RWPE1 (cell line): ENCODE results near the gene CACNA1B.

Source experiments
- CTCF ChIA-PET: fragments of 350-600 bp; sonication (Branson Sonifier 250); formaldehyde crosslinking; extraction: SDS; loops from one replicate; lab custom pipeline; 2021; lab: Yijun Ruan, JAX
- POLR2A ChIA-PET: fragments of 400-600 bp; formaldehyde crosslinking; extraction: SDS; loops from one replicate; lab custom pipeline; 2020; ENCODE audit warnings: antibody characterized with exemption; ENCODE audit not compliant: low non-redundant PET; lab: Yijun Ruan, JAX
- DNase-seq: peaks from one replicate; pipeline ENCODE4 v3.0.0; 2012; ENCODE audit warnings: low spot score
- H3K27ac ChIP-seq: fragments of 450-650 bp; 2 replicates; pipeline ENCODE4 v1.5.1; 2017
- CTCF ChIP-seq: fragments of 450-650 bp; conservative IDR thresholded peaks from 2 replicates; pipeline ENCODE4 v1.5.1; 2017; ENCODE audit warnings: low read depth, mild to moderate bottlenecking

The CACNA1B gene

GRCh38 chr9:138010861-138011260 is 133.3 kb downstream of the CACNA1B start:
- no peak for TF ChIP-seq CTCF
- POLR2A ChIA-PET = no interaction called here
- CTCF ChIA-PET = interaction anchor here (0.7 kb wide), 1 partner anchor 8 kb away, joined by 3 read pairs; no protein-coding TSS in a partner anchor
- no peak for DNase-seq
- H3K27ac ChIP-seq = no peak overlapping the region

DNA sequence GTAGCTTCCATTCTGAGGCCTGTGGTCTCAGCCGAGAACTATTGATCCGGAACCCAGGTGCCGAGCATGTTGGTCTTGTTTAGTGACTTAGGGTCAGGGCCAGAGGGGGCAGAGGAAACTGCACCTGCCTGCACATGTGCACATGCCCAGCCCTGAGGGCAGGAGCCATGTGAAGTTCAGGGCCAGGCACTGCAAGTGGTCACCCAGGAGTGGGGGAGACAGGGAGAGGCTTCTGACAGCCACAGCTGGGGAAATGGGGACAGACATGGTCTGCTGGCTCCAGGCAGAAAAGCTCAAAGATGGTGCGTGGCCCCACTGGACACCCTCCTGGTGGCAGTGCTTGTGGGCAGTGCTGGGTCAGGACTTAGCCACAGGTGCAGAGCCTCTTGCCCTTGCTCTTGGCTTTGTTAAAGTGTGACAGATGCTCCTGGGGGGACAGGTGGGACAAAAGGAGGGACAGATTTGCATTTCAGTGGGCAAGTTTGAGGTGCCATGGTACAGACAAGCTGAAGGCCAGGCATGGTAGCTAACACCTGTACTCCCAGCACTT is 134.4 kb downstream of the CACNA1B start:
- TF ChIP-seq CTCF = no peak
- POLR2A ChIA-PET = no interaction called here
- CTCF ChIA-PET = interaction anchor here (0.6 kb wide), 2 partner anchors 10 to 64 kb away, joined by 3 to 4 read pairs; no protein-coding TSS in a partner anchor
- no peak for DNase-seq
- no peak overlapping the region for H3K27ac ChIP-seq

DNA sequence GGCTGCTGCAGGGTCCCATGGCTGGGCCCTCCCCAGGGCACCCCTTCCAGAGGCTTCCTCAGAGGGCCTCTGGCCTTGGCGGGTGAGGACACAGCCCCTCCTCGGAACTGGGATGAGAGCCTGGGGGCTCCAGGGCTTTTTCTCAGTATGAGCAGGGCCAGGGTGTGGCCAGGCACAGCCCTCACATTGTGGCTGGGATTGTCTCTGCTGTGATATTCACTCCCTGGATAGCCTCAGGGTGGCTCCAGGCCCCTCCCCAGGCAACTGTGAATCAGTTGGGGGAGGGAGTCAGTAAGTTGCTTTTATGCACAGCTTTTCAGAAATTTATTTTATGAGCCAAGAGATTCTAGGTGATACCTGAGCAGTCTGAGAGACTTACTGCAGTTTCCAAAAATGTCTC is 135.7 kb downstream of the CACNA1B start:
- ChIA-PET CTCF (interaction anchor here (0.6 kb wide), 1 partner anchor 17 kb away, joined by 4 read pairs; no protein-coding TSS in a partner anchor), POLR2A (no interaction called here)
- no peak for DNase-seq
- TF ChIP-seq CTCF = no peak
- H3K27ac ChIP-seq = no peak overlapping the region

GRCh38 chr9:138013836-138014562 is 136.4 kb downstream of the CACNA1B start:
- POLR2A ChIA-PET = no interaction called here
- no peak overlapping the region for H3K27ac ChIP-seq
- TF ChIP-seq CTCF = no peak
- CTCF ChIA-PET = interaction anchor here (0.6 kb wide), 1 partner anchor 710 kb away, joined by 4 read pairs; no protein-coding TSS in a partner anchor
- DNase-seq = no peak

DNA sequence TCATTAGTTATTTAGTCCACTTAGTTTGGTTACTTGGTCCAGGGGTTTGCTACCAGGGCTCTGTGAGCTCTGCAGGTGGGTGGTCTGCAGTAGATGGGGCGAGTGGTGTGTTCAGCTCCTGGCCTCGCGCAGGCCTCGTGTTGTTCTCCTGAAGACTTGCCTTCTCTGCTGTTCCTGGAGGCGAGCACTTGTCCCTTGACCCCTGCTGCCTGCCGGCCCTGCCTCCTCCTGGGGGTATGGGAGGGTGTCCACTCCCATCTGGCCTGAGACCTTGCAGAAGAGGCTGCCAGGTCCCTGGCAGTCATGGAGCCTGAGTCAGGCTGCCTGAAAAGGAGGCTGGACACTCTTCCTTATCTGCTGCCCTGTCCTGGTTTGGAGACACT is 137.0 kb downstream of the CACNA1B start:
- DNase-seq = no peak
- POLR2A ChIA-PET = no interaction called here
- no peak overlapping the region for H3K27ac ChIP-seq
- CTCF ChIA-PET = no interaction called here
- TF ChIP-seq CTCF = no peak

DNA sequence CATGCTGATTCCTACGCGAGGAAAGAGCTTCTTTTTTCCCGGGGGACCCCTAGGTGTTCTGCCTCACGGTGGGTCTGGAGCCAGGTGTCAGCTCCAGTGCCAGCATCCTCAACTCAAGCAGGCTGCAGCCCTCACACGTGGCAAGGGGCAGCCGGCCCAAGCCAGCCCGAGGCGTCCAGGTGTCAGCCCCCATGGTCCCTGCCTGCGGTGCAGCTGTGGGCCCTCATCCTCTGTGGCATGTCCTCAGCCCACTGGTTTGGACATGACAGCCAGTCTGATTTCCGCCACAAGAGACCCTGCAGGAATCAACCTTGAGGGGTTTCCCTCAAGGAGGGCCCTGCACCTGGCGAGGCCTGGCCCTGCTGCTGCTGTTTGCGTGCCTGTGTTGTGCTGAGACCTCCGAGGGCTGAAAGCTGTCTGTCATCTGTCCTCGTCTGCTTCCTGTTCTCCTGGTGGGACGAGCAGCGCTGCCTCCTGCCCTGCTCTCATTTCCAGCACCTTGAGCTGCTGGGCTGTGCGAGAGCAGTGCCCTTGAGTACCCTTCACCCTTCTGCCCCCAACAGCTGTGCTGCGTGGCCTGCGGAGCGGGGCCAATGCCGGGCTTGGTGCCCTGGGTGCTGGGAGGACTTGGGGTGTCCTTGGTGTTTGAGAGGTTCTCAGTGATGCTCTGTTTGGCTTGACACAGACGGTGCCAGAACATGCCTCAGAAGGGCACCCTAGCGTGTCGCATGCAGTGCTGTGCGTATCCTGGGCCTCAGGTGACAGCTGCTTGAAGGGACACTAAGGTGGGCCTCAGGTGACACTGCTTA is 137.6 kb downstream of the CACNA1B start:
- H3K27ac ChIP-seq = no peak overlapping the region
- TF ChIP-seq CTCF = no peak
- CTCF ChIA-PET = no interaction called here
- POLR2A ChIA-PET = no interaction called here
- no peak for DNase-seq
